Measurements from ENCODE around the gene CCDC91.
"Not testable (repeated sequence)": the region's sequence is repeated elsewhere in the genome, so short reads cannot be mapped to it uniquely, and the experiment has no call there.

GRCh38 chr12:28194621-28195020, 4.4 kb downstream of the CCDC91 start:
- TF ChIP-seq SP1 (IDR thresholded peaks at IDR 0.05); PKNOX1 (IDR thresholded peaks at IDR 0.05); SUZ12 (IDR thresholded peaks at IDR 0.05); TARDBP (IDR thresholded peaks at IDR 0.05); ELF4 (IDR thresholded peaks at IDR 0.05); HDGF (IDR thresholded peaks at IDR 0.05; ENCODE audit: borderline replicate concordance); ARNT (IDR thresholded peaks at IDR 0.05); L3MBTL2 (conservative IDR thresholded peaks at IDR 0.05); FOXK2 (IDR thresholded peaks at IDR 0.05): not testable (repeated sequence)
